ENCODE measurements around the gene KCNQ1.

Gene KCNQ1

DNA sequence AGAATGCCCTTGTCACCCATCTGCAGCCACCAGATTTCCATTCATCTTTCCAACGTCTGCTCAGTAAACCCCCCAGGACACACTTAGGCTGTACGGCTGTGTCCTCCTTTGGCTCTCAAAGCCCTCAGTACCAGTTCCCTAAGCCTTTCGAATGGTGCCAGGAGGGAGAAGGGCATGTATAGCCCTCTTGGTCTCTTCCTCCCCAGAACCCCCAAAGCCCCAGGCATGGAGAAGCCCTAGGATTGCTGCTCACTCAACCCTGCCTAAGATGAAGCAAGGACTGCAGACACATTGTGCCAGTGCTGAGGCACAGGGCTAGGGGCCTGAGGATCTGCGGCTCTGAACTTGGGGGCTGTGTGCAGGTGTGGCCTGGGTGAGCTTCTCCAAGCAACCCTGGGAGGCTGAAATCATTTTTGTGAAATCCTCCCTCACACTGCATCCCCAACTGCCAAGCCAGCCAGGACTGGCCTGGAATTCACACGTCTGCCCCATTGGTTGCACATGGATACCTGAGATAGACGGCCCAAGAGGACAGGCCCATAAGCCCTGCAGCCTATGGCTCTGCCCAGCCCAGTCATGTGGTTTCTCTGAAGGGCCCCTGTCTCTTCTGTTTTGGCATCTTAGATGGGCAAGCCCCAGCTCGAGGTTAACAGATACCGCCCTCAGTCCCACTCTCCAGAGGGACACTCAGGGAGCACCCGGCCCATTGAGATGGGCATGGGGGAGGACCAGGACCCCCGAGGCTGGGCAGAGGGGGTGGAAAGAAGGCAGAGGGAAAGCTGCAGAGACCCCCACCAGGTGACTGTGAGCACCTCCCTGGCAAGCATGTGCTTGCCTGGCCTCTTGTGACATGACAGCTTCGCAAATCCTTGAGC is 221.0 kb downstream of the KCNQ1 start:
- DNase-seq (ENCODE audit: low spot score): no peak

GRCh38 chr11:2666401-2666741 is 221.6 kb downstream of the KCNQ1 start:
- DNase-seq (ENCODE audit: low spot score): no peak

- no peak for DNase-seq (ENCODE audit: low spot score)
Observed at GRCh38 chr11:2666828-2667570, 222.2 kb downstream of the KCNQ1 start.

DNA sequence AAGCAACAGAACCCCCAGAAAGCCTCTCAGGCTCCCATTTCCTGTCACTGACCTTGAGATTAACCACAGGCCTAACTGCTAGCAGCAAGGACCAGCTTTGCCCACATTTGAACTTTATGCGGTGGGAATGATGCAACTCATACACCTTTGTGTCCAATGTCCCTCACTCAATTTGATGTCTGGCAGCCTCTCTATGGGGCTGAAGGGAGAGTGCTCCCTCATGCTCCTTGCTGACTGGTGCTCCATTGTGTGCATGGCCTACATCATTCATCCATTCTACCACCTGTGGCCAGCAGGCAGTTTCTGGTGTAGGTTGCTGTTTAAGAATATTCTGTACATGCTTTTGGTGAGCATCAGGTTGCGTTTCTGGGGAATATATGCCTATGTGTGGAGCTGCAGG is 223.1 kb downstream of the KCNQ1 start:
- DNase-seq (ENCODE audit: low spot score): no peak

GRCh38 chr11:2668876-2669275 is 224.1 kb downstream of the KCNQ1 start:
- DNase-seq (ENCODE audit: low spot score): no peak

DNA sequence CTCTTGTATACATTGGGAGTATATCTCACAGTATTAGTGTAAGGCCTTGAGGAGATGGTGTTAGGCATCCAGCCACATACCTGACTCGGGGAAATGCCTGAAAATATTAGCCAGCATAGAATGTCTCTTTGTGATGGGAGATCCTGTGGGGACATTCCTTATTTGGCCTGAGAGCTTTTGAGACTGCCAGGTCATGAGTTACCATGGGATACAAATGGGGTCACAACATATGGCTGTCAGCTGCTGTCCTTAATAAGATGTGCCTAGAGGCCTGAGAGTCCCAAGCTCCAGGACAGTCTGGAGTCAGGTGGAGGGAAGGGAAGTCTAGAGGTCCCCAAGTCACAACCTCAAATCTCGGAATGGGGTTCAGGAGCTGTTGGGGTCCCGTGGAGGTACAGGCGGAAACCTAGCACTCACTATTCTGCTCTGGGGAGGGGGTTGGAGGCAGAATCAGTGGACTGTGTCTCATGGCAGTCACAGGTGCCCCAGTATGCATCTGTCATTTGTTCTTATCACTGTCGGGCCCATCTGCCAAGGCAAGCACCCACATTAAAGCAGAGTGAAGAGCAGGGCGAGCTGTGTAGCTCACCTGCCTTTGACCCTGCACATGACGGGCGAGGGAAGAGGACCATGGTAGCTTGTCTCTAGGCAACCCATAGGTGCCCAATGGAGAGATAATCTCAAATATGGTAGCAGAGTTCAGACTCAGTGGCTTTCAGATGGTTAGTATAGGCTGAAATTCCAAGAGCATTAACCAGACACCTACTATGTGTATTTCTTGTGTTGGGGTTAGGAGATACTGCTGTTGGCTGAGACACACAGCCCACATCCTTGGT is 225.0 kb downstream of the KCNQ1 start:
- no peak for DNase-seq (ENCODE audit: low spot score)

GRCh38 chr11:2670541-2671100 is 225.8 kb downstream of the KCNQ1 start:
- no peak for DNase-seq (ENCODE audit: low spot score)

- DNase-seq (ENCODE audit: low spot score): no peak
Observed at GRCh38 chr11:2671748-2672147, 226.9 kb downstream of the KCNQ1 start.

- DNase-seq (ENCODE audit: low spot score): no peak
Observed at GRCh38 chr11:2672553-2673249, 227.9 kb downstream of the KCNQ1 start.

DNA sequence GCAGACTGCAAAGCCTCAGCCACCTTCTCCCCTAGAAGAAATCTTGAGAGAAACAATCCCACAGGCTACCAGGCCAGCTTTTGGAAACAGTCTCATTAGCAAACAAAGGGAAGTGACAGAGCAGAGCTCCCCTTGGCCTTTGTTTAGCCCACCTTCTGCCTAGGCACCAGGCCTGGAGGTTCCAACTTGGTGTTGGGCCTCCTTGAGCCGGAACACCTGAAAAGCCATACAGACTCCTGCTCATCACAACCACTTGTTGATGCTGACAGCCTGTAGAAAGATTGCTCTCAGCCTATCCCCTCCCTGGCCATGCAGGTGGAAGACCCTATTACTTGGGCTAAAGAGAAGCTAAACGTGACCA is 228.4 kb downstream of the KCNQ1 start:
- no peak for DNase-seq (ENCODE audit: low spot score)

DNA sequence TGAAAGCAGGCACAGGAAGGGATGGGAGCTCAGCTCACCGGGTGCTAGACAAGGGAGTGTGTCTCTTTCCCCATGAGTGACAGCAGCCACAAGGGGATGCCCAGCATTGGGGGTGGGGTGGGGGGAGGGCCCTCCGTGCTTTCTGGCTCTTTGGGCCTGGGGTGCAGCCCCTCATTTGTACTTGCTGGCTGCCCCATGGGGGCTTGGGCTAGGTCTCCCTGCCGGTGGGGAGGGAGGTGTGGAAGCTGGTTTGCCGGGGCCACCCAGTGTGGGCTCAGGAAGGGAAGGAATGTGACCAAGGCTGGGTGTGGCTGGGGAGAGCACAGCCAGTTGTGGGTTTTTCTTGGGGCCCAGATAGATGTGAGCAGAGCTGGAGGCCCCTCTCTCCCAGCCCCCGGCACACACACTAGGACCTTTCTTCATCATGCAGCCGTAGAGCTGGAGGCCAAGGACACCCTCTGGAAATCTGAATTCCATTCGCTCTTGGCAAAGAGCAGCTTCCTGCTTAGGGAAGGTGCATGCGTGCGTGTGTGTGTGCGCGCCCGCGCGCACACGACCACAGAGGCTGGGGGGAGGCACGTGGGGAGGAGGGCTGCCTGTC is 229.2 kb downstream of the KCNQ1 start:
- DNase-seq (ENCODE audit: low spot score): no peak

GRCh38 chr11:2674658-2675131 is 229.9 kb downstream of the KCNQ1 start:
- DNase-seq (ENCODE audit: low spot score): no peak

DNA sequence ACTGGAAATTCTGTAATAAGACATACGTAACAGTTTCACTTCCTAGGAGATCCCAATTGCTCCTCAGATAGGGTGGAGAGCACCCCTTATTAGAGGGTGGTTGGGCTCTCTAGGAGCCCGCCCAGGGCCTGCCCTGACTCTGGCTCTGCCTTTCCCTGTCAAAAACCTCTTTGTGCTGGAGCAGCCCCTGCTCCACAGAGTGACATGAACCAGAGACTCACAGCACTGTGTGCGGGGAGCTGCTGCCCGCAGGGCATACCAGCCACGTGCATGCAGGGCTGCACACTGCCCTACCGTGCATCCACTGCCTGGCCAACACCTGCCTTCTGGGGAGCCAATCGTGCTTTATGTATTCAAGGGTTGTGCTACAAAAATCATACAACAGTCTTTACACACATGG is 230.7 kb downstream of the KCNQ1 start:
- DNase-seq (ENCODE audit: low spot score): no peak

GRCh38 chr11:2677127-2677526 is 232.3 kb downstream of the KCNQ1 start:
- DNase-seq (ENCODE audit: low spot score): no peak

DNA sequence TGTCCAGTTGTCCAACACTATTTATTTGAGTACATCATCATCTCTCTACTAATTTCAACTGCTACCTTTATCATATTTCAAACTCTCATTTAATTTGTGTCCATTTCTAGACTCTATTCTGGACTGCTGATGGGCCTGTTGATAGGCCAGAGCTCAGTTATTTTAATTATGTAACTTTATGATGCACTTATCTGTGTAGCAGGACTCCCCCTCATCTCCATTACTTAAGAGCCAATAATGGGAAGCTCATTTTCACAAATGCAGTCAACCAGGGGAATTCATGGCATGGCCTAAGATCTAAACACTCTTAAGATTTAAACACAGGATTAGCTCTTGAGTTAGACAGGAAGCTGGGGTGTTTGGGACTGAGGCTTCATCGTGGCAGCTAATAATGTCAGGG is 233.6 kb downstream of the KCNQ1 start:
- DNase-seq (ENCODE audit: low spot score): no peak

GRCh38 chr11:2679011-2679676 is 234.3 kb downstream of the KCNQ1 start:
- no peak for DNase-seq (ENCODE audit: low spot score)

DNA sequence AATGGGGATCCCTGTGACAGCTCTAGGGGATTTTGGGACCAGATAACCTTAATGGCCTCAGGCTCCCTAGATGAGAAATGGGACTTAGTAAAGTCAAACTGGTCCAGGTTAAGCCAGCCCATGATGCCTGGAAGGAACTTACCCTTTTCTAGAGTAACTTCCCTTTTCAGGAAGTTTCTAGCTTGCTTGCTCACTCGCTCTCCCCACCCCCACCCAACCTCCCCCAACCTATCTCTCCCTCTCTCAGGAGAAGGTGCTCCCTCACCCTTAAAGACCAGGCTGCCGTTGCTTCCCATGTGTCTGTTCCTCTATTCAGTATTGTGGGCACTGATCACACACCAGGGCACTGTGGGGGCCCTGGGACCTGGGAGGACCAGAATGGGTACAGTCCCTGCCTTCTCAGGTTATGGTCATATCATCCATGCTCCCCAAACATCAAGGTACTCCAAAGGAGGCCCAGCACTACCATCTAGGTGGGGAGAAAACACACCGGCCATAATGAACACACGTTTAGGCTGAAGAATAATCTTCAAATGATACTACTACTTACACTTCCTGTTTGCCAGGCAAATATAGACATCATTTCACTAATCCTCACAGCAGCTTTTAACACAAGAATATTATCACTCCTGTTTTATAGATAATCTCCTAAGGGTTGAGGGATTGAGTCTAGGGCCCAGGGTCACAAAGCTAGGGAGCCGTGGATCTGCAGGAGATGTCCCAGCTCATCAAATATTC is 236.8 kb downstream of the KCNQ1 start:
- no peak for DNase-seq (ENCODE audit: low spot score)

DNA sequence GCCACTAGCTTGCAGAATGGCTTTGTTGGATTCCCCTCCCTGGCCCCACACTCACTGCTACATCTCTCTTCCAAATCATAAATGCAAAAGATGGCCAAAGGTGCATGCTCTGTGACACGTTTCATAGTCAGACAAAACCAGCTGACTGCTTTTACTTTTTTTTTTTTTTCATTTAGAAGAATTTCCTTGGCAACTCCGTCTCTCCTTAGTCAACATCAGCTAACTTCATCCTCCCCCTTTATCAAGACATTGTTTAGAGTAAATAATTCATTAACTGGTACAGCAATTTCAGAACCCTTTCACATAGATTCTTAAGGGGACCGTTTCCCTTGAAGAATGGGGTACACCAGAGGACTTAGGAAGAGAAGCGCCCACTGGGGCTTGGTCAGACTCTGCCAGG is 239.0 kb downstream of the KCNQ1 start:
- DNase-seq (ENCODE audit: low spot score): no peak

GRCh38 chr11:2684581-2684980 is 239.8 kb downstream of the KCNQ1 start:
- DNase-seq (ENCODE audit: low spot score): no peak

GRCh38 chr11:2685051-2685450 is 240.2 kb downstream of the KCNQ1 start:
- DNase-seq (ENCODE audit: low spot score): no peak

Data from kidney capillary endothelial cell (primary cell).